HEK293T (cell line): ENCODE measurements around the gene CACNG8.

Experiments used
- ARNT ChIP-seq: fragments of 450-650 bp; IDR thresholded peaks from 2 replicates; pipeline ENCODE4 v1.6.1; 2017; ENCODE audit warnings: mild to moderate bottlenecking
- BHLHE40 ChIP-seq: fragments of 450-650 bp; IDR thresholded peaks from 2 replicates; pipeline ENCODE4 v1.6.1; 2016; ENCODE audit warnings: mild to moderate bottlenecking, moderate library complexity, borderline replicate concordance
- CTBP1 ChIP-seq: fragments of 450-650 bp; IDR thresholded peaks from 2 replicates; pipeline ENCODE4 v1.6.1; 2016; ENCODE audit warnings: borderline replicate concordance
- ELF4 ChIP-seq: fragments of 450-650 bp; IDR thresholded peaks from 2 replicates; pipeline ENCODE4 v1.6.1; 2017; ENCODE audit warnings: antibody characterized with exemption
- FOXA1 ChIP-seq: fragments of 450-650 bp; IDR thresholded peaks from 2 replicates; pipeline ENCODE4 v1.6.1; 2016; ENCODE audit warnings: mild to moderate bottlenecking
- FOXK2 ChIP-seq: fragments of 450-650 bp; IDR thresholded peaks from 2 replicates; pipeline ENCODE4 v1.6.1; 2016; ENCODE audit warnings: mild to moderate bottlenecking
- FOXM1 ChIP-seq: fragments of 450-650 bp; IDR thresholded peaks from 2 replicates; pipeline ENCODE4 v1.6.1; 2017; ENCODE audit warnings: mild to moderate bottlenecking, borderline replicate concordance
- HDGF ChIP-seq: fragments of 450-650 bp; IDR thresholded peaks from 2 replicates; pipeline ENCODE4 v1.6.1; 2017; ENCODE audit warnings: antibody characterized with exemption, borderline replicate concordance
- NFRKB ChIP-seq: fragments of 450-650 bp; IDR thresholded peaks from 2 replicates; pipeline ENCODE4 v1.6.1; 2016; ENCODE audit warnings: mild to moderate bottlenecking, moderate library complexity
- PKNOX1 ChIP-seq: fragments of 450-650 bp; IDR thresholded peaks from 2 replicates; pipeline ENCODE4 v1.6.1; 2016
- SP1 ChIP-seq: fragments of 450-650 bp; IDR thresholded peaks from 2 replicates; pipeline ENCODE4 v1.6.1; 2017
- SUZ12 ChIP-seq: fragments of 450-650 bp; IDR thresholded peaks from 2 replicates; pipeline ENCODE4 v1.6.1; 2016; ENCODE audit warnings: mild to moderate bottlenecking
- TARDBP ChIP-seq: fragments of 450-650 bp; IDR thresholded peaks from 2 replicates; pipeline ENCODE4 v1.6.1; 2016
- ZNF384 ChIP-seq: fragments of 450-650 bp; IDR thresholded peaks from 2 replicates; pipeline ENCODE4 v1.6.1; 2016

DNA sequence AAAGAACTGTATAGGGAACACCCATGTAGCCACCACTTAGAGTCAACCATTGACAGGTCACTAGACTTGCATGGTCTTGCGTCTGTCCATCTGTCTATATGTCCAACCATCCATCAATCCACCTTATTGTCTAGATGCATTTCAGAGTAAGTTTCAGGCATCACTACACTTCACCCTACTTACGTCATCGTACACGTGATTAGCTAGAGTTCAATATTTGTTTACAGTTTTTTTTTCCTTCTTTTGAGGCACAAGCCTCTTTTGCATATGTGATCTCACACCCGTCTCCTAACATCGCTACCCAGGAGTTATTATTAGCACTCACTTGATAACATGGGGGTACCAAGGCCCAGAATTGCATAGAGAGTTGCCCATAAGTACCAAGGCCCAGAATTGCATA lies 46.7 kb upstream of the CACNG8 start:
- TF ChIP-seq FOXM1 = no peak
- TF ChIP-seq HDGF = no peak
- no peak for TF ChIP-seq CTBP1
- TF ChIP-seq ARNT = no peak
- no peak for TF ChIP-seq FOXK2
- TF ChIP-seq PKNOX1 = no peak
- TF ChIP-seq SUZ12 = no peak
- no peak for TF ChIP-seq ELF4
- TF ChIP-seq FOXA1 = no peak
- TF ChIP-seq SP1 = no peak
- no peak for TF ChIP-seq BHLHE40
- no peak for TF ChIP-seq ZNF384
- no peak for TF ChIP-seq TARDBP
- TF ChIP-seq NFRKB = no peak
